Activated CD8-positive, alpha-beta T cell treated with anti-CD3 and anti-CD28 coated beads for 36 hours (primary cell): Measurements from ENCODE around the gene RNF20. TPM values are rescaled to one million over a fixed set of nuclear protein-coding genes. Genes with fewer than 3 reads are reported as not detected.

Source experiments
- ATAC-seq: fragments of 200-7000 bp; cut with Tn5 transposase; one replicate; pipeline ENCODE4 v1.10.0; 2021; ENCODE audit warnings: mild to moderate bottlenecking, moderate library complexity
- CTCF ChIA-PET: fragments of 350-600 bp; sonication (Branson Sonifier 250); formaldehyde crosslinking; loops from one replicate; lab custom pipeline; 2021; ENCODE audit warnings: antibody characterized with exemption; lab: Charles Lee
- POLR2A ChIA-PET: fragments of 350-600 bp; sonication (Branson Sonifier 250); formaldehyde crosslinking; loops from one replicate; lab custom pipeline; 2021; ENCODE audit warnings: antibody characterized with exemption; lab: Charles Lee
- DNase-seq: peaks from one replicate; pipeline ENCODE4 v3.0.0-alpha.2; 2020
- H3K27ac Mint-ChIP-seq: one replicate; pipeline ENCODE4 v1.8.0; 2021; ENCODE audit warnings: mild to moderate bottlenecking, mixed read lengths
- H3K27me3 Mint-ChIP-seq: one replicate; pipeline ENCODE4 v1.8.0; 2021; ENCODE audit warnings: mixed read lengths
- H3K36me3 Mint-ChIP-seq: one replicate; pipeline ENCODE4 v1.8.0; 2021; ENCODE audit warnings: low read depth, mixed read lengths
- H3K4me1 Mint-ChIP-seq: one replicate; pipeline ENCODE4 v1.8.0; 2021; ENCODE audit warnings: low read depth, mixed read lengths
- H3K4me3 Mint-ChIP-seq: one replicate; pipeline ENCODE4 v1.8.0; 2021; ENCODE audit warnings: mild to moderate bottlenecking, moderate library complexity, mixed read lengths
- H3K9me3 Mint-ChIP-seq: one replicate; pipeline ENCODE4 v1.8.0; 2021; ENCODE audit warnings: mixed read lengths
- CTCF ChIP-seq: fragments of 200-600 bp; IDR thresholded peaks from one replicate; pipeline ENCODE4 v1.8.0; 2022; ENCODE audit warnings: antibody characterized with exemption, mild to moderate bottlenecking
- intact Hi-C: fragments of 100-400 bp; cut with micrococcal nuclease; formaldehyde crosslinking; loops from one replicate; pipeline ENCODE4 v1.10.0; 2022
- total RNA-seq, 2 experiments: library from RNA; stranded (reverse); gene quantifications; one replicate each; pipeline ENCODE4 v1.2.3, GENCODE V29; 2021

The RNF20 gene
- 10 to 100 TPM; 30.6 to 39.1 TPM for total RNA-seq

- peak within 1 kb of the TSS; percentile 81 for H3K4me3 Mint-ChIP-seq
- ATAC-seq (peak; percentile 94), DNase-seq (peak; percentile 100)
- H3K27ac Mint-ChIP-seq, result peak within 1 kb of the TSS; percentile 96
- H3K27me3 Mint-ChIP-seq, result peaks cover 5% of the 10 kb centered on the region
- no peaks in the 10 kb centered on the region for H3K9me3 Mint-ChIP-seq
- CTCF ChIA-PET, result interaction anchor here (0.6 to 2.8 kb wide), 9 partner anchors 8 to 85 kb away, joined by 3 to 27 read pairs (median 3); no protein-coding TSS in a partner anchor
- POLR2A ChIA-PET, result interaction anchor here (1.0 to 1.9 kb wide), 5 partner anchors 10 to 135 kb away, joined by 3 to 9 read pairs (median 5); partner anchors contain the start of genes MRPL50 and ZNF189
- no peak for TF ChIP-seq CTCF
- peaks cover 16% of the 10 kb centered on the region for H3K36me3 Mint-ChIP-seq
- H3K4me1 Mint-ChIP-seq, result peaks cover 11% of the 10 kb centered on the region
- intact Hi-C loops, result loop anchor here (5.0 kb wide), 1 partner anchor 136 kb away; the partner anchor contains the start of genes MRPL50 and ZNF189
These were observed at the start of gene RNF20 for GRCh38 chr9:101533334-101534204. Gene RNF20, plus strand, starts transcription at chr9:101533853. Its CDS starts 1,571 bp downstream, at chr9:101535424.

- H3K4me3 Mint-ChIP-seq, result no peak overlapping the region
- no peak for DNase-seq
- no peaks in the 10 kb centered on the region for H3K36me3 Mint-ChIP-seq
- peaks cover 55% of the 10 kb centered on the region for H3K27me3 Mint-ChIP-seq
- ATAC-seq, result no peak
- ChIA-PET CTCF (no interaction called here), POLR2A (no interaction called here)
- no peak for TF ChIP-seq CTCF
- intact Hi-C loops, result no loop called here
- H3K9me3 Mint-ChIP-seq, result no peaks in the 10 kb centered on the region
- no peak overlapping the region for H3K27ac Mint-ChIP-seq
- H3K4me1 Mint-ChIP-seq, result peaks cover 4% of the 10 kb centered on the region
These were observed 49.6 kb upstream of the RNF20 start for GRCh38 chr9:101484046-101484445.

GRCh38 chr9:101485924-101486692 lies 47.5 kb upstream of the RNF20 start:
- H3K27ac Mint-ChIP-seq, result no peak overlapping the region
- H3K27me3 Mint-ChIP-seq, result peaks cover 51% of the 10 kb centered on the region
- DNase-seq, result no peak
- intact Hi-C loops, result no loop called here
- TF ChIP-seq CTCF, result no peak
- POLR2A ChIA-PET, result interaction anchor here (0.8 to 1.1 kb wide), 2 partner anchors 48 to 56 kb away, joined by 3 read pairs; partner anchors contain the start of gene RNF20
- H3K4me1 Mint-ChIP-seq, result peaks cover 4% of the 10 kb centered on the region
- H3K36me3 Mint-ChIP-seq, result no peaks in the 10 kb centered on the region
- CTCF ChIA-PET, result interaction anchor here (1.3 to 2.6 kb wide), 2 partner anchors 37 to 40 kb away, joined by 3 to 6 read pairs; no protein-coding TSS in a partner anchor
- H3K9me3 Mint-ChIP-seq, result no peaks in the 10 kb centered on the region
- H3K4me3 Mint-ChIP-seq, result peak overlapping the region; percentile 3
- ATAC-seq, result peak; percentile 7

GRCh38 chr9:101486693-101487442 lies 46.8 kb upstream of the RNF20 start:
- Mint-ChIP-seq H3K9me3 (no peaks in the 10 kb centered on the region), H3K4me3 (peak overlapping the region; percentile 52), H3K4me1 (peaks cover 4% of the 10 kb centered on the region), H3K27ac (no peak overlapping the region), H3K36me3 (no peaks in the 10 kb centered on the region), H3K27me3 (peaks cover 47% of the 10 kb centered on the region)
- intact Hi-C loops, result no loop called here
- DNase-seq (peak; percentile 19), ATAC-seq (peak; percentile 58)
- ChIA-PET CTCF (interaction anchor here (0.7 to 2.6 kb wide), 3 partner anchors 14 to 41 kb away, joined by 3 to 6 read pairs (median 3); no protein-coding TSS in a partner anchor), POLR2A (interaction anchor here (1.1 kb wide), 1 partner anchor 47 kb away, joined by 3 read pairs; the partner anchor contains the start of gene RNF20)
- TF ChIP-seq CTCF, result no peak
